ENCODE measurements around the gene ERCC1.
"Not testable (repeated sequence)": the region's sequence is repeated elsewhere in the genome, so short reads cannot be mapped to it uniquely, and the experiment has no call there.

Gene ERCC1

DNA sequence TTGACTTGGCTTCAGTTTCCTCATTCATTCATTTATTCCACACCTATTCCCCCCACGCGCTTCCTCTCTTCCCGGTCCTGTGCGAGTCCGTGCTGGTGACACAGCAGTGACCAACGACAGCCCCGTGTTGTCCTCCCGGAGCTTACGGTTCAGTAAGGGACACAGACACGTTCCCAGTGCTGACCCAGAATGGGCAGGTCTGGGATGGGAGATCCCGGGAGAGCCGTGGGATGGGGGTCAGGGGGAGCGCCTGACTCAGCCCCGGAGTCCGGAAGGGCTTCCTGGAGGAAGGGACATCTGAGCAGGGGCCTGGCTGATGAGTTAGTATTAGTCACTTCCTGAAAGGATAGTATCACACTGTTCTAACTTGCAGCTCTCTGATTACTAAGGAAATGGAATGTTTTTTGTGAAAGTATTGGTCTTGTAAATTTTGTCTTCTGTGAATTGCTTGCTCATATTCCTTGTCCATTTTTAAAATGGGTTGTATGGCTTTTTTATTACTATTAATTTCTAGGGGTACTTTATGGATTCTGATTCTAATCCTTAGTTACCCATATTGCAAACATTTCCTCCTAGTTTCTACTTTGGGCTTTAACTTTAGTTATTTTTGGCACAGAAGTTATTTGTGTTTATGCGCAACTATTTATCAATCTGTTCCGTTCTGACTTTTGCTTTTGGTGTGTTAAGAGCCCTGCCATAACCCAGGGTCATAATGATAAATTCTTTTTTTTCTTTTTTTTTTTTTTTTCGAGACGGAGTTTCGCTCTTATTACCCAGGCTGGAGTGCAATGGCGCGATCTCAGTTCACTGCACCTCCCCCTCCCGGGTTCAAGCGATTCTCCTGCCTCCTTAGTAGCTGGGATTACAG, 708 bp upstream of the ERCC1 start:
- no peak for DNase-seq

- no peak for DNase-seq
These were observed 606 bp downstream of the ERCC1 start for GRCh38 chr19:45423033-45423588.

DNA sequence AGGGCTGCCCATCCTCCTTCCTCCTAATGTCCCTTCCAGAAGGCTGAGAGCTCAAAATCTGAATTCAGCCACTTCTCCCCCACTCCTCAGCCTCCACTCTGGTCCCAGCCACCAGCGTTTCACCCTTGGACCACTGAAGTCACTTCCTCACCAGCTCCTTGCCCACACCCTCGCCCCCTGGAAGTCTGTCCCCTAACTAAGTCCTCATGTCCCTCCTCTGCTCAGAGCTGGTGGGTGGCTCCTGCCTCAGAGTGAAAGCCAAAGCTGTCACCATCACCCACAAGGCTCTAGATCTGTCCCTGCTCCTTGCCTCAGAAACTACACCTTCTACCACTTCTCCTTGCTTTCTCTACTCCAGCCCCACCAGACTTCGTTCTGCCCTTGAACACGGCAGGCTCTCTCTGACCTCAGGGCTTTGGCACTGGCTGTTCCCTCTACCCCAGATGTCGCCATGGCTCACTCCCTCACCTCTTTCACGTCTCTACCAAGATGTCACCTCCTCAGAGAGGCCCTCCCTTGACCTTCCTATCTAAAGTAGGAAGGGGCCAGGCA, 1.7 kb downstream of the ERCC1 start:
- no peak for DNase-seq

- DNase-seq = no peak
These were observed 2.8 kb downstream of the ERCC1 start for GRCh38 chr19:45420871-45421270.

DNA sequence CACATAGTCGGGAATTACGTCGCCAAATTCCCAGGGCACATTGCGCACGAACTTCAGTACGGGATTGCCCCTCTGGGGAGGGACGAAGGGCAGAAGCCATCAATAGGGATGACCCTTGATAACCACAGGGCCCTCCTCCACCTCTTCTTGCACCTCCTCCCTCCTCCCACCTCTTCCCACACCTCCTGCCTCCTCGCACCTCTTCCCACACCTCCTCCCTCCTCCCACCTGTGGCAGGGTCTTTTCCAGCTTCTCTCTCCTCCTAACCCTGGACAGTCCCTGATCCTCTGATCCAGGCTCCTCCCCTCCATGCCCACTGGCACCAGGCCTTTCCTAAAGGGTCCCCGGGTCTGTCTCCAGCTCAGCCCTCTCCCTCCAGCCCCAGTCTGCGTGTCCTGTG, 3.4 kb downstream of the ERCC1 start:
- DNase-seq = no peak

GRCh38 chr19:45419895-45420294, 3.8 kb downstream of the ERCC1 start:
- no peak for DNase-seq

- DNase-seq = no peak
These were observed 4.3 kb downstream of the ERCC1 start for GRCh38 chr19:45419396-45419795.

GRCh38 chr19:45418802-45419201, 4.9 kb downstream of the ERCC1 start:
- DNase-seq = no peak

- DNase-seq = no peak
These were observed 6.6 kb downstream of the ERCC1 start for GRCh38 chr19:45417151-45417550.

GRCh38 chr19:45414468-45414867, 9.2 kb downstream of the ERCC1 start:
- no peak for DNase-seq

GRCh38 chr19:45413497-45413896, 10.2 kb downstream of the ERCC1 start:
- no peak for DNase-seq

GRCh38 chr19:45410330-45410729, 13.4 kb downstream of the ERCC1 start:
- DNase-seq = not testable (repeated sequence)

DNA sequence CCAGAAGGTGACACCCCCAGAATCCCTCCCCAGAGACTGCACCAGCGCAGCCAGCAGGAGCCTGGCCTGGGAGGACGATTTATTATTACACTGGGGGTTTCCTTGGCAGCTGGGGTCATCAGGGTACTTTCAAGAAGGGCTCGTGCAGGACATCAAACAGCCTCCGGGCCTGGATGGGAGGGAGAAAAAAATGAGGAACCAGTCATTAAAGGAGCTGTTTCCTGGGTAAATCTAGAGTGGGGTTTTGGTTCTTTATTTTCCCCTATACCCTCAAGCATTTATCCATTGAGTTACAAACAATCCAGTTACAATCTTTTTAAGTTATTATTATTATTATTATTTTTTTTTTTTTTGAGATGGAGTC, 14.2 kb downstream of the ERCC1 start:
- no peak for DNase-seq

- no peak for DNase-seq
These were observed 14.7 kb downstream of the ERCC1 start for GRCh38 chr19:45408830-45409556.

DNA sequence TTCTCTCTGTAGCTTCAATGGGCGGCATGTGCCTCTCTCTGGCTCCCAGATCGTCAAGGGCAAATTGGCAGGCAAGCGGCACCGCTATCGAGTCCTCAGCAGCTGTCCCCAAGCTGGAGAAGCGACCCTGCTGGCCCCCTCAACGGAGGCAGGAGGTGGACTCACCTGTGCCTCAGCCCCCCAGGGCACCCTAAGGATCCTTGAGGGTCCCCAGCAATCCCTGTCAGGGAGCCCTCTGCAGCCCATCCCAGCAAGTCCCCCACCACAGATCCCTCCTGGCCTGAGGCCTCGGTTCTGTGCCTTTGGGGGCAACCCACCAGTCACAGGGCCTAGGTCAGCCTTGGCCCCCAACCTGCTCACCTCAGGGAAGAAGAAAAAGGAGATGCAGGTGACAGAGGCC, 15.6 kb downstream of the ERCC1 start:
- DNase-seq = no peak

DNA sequence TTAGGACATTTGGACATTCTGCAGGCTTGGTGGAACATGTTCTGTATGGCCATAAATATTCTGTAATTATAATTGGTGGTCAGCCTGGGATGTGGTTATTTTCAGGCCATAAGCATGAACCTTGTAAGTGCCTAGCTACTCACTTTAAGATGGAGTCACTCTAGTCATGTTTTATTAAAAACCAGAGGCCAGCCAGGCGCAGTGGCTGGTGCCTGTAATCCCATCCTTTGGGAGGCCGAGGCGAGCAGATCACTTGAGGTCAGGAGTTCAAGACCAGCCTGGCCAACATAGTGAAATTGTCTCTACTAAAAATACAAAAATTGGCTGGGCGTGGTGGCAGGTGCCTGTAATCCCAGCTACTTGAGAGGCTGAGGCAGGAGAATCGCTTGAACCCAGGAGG, 16.1 kb downstream of the ERCC1 start:
- not testable (repeated sequence) for DNase-seq

GRCh38 chr19:45407091-45407375, 16.7 kb downstream of the ERCC1 start:
- no peak for DNase-seq

DNA sequence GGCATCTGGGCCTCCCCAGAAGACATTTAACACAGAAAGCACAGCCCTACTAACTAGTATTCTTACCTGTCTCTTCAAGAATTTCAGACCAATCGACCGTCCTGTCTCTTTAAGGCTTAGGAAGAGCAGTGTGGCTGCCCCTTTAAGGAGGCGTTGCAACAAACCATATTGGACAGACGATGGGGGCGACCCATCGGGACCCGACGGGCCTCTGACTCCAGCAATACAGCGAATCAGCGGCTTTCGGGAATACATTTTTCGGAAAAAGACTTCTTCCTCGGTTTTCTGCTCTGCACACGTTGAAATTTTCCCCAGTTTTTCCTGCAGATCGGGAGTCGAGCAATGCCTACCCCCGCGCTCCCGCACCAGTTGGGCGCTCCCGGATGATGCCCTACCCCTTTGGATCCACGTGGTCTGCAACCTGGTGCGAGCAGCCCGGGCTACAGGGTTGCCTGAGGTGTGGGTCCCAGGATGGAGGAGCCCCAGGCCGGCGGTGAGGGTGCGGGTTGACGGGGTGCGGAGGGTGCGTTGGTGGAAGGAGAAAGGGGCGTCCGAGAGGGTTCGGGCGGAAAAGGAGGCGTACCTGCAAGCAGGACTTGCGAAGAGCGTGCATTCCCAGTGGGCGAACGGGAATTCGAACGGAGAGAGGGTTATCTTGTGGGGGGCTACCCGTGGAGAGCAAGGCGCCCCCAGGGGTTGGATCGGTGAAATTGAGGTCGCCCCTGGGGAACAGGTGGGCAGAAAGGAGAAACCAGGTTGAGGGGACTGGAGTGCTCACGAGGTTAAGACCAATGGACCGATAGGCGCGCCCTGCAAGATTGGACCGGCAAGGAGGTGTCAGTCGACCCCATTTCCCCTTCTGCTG, 17.3 kb downstream of the ERCC1 start, which contains the start of gene POLR1G:
TSS of gene POLR1G (plus strand) at position 419 of the 865 bp plus-strand sequence. CDS start at position 472, 53 bp downstream.
- DNase-seq = peak; percentile 50

DNA sequence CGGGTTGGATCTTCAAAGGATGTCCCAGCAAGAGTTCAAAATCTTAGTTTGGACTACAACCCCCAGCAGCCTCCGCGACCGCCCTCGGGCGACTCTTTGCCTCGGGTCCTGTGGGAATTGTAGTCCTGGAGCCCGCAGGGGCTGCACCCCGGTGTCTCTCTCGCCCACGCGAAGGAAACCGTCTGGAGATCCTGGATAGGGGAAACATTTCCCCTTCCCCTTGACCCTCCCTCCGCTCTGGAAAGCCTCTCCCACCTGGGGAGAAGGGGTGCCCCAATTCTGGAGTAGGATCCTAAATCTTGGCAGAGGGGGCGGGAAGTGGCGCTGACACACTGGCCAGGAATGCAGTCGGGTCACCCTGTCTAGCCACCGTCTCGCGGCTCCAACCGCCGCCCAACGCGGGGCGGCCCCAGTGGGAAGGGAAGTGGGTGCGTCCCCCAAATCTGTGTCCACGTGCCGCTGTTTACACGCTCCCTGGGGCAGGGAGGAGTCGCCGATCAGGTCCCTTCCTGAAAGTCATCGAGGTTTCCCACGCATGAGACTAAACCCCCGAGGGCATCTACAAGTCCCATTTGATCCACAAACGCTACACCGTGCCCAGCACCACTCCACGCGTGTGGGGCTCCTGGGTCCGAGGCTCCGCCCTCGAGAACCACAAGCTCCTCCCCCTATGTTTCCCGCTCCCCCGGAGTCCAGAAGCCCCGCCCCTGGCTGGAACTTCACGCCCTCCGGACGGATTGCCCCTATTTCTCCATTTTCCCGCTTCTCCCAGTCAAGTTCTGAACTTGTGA, 18.1 kb downstream of the ERCC1 start:
- DNase-seq = peak; percentile 72

- no peak for DNase-seq
These were observed 18.9 kb downstream of the ERCC1 start, which contains the start of gene PPP1R13L for GRCh38 chr19:45404557-45405434. TSS of gene PPP1R13L (minus strand) at chr19:45405069. CDS start at chr19:45398318, 6,751 bp downstream.

Measured in activated gamma-delta T cell (primary cell).